Testis (tissue), 2 donors: ENCODE results near the gene UFSP2.

Source experiments
- CTCF ChIP-seq, 3 experiments: fragments of 450-650 bp in 2 of 3; fragments of 200-600 bp in 1 of 3; sonication (generic) in 1 of 3; IDR thresholded peaks; one replicate each; pipeline ENCODE4 v1.5.1; 2016 to 2019; ENCODE audit warnings: antibody characterized with exemption in 3 of 3, mild to moderate bottlenecking in 2 of 3, moderate library complexity in 1 of 3
- POLR2A ChIP-seq: fragments of 450-650 bp; IDR thresholded peaks from one replicate; pipeline ENCODE4 v1.6.1; 2017; ENCODE audit warnings: antibody characterized with exemption, mild to moderate bottlenecking, moderate library complexity

- TF ChIP-seq CTCF (IDR thresholded peaks at IDR 0.05) = no peak
- TF ChIP-seq POLR2A = no peak
These were observed 74.1 kb downstream of the UFSP2 start for GRCh38 chr4:185351691-185352090.
